CD4-positive, alpha-beta T cell treated with Interleukin-15 for 1 hour (primary cell): ENCODE measurements around the gene TMEM126A.

ENCODE experiments used
- DNase-seq: peaks from one replicate; pipeline ENCODE4 v3.0.0-alpha.2; 2020

The TMEM126A gene

GRCh38 chr11:85698195-85698594 lies 50.4 kb downstream of the TMEM126A start:
- no peak for DNase-seq

GRCh38 chr11:85699957-85700741 lies 52.4 kb downstream of the TMEM126A start:
- DNase-seq = no peak

GRCh38 chr11:85704967-85705366 lies 57.2 kb downstream of the TMEM126A start:
- DNase-seq = no peak

- DNase-seq = no peak
Measured at GRCh38 chr11:85705800-85706199, 58.0 kb downstream of the TMEM126A start.
